HUDEP-2 (cell line): Measurements from ENCODE around the gene AQP7.
"Not testable (repeated sequence)": the region's sequence is repeated elsewhere in the genome, so short reads cannot be mapped to it uniquely, and the experiment has no call there.

Source experiments
- DNase-seq, 76 experiments: peaks; one replicate each; lab custom pipeline; 2025; ENCODE audit not compliant: unreplicated experiment in 76 of 76; lab: John Stamatoyannopoulos, UW

Gene AQP7

DNA sequence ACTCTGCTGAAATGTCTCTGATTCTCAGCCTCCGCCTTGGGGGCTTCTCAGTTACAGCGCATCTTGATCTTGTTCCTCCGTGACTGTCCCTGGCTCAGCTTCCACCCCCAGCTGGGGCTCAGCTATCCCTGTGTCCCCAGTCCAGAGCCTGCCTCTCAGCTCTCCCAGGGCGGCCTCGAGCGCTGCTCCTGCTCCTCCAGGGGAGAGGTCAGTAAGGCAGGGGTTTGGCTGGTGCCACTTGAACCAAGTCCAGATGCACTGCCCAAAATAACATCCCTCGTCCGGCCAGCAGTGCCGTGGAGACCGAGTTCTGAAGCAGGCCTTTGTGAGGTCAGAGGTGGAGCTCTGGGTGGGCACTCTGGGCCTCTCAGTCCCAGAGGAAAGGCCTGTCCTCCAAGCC, at the start of gene AQP7:
Gene AQP7, minus strand, starts transcription at position 198 of the 400 bp plus-strand sequence. CDS start 1,306 bp downstream, outside the sequence.
- not testable (repeated sequence) for DNase-seq

DNA sequence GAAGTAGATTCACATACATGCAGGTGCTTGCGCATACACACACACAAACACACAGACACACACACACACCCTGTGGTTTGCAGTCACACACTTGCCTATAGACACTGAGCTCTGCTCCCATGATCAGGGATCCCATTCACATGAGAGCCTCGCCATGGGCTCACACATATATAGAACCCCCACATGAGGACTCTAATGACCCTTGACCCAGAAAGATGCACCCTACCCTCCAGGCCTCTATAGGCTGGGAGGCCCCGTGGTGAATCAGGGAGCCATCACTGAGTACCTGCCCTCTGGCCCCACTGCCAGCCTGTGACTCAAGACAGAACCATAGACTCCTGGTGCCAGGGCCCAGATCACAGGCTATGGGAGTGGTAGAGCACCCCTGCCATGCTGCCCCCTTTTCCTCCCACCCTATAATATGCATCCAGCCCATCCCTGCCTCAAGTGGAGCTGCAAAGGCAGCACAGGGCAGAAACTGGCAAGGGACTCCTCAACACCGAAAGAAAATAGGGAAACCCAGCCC, 48.3 kb upstream of the AQP7 start:
- no peak for DNase-seq

DNA sequence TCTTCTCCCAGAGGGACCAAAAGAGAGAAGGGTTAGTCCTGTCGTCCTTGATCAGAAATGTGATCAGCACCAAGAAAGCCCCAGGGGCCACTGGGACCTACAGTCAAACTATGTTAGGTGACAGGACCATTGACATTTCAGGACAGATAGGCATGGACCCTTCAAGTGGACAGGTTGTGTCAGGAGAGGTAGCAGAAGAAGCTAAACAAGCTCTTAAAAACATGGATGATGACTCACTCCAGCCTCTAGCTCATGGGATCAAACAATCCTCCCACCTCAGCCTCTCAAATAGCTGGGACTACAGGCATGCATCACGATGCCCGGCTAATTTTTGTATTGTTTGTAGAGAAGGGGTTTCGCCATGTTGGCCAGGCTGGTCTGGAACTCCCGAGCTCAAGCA, 47.3 kb upstream of the AQP7 start:
- DNase-seq: no peak

DNA sequence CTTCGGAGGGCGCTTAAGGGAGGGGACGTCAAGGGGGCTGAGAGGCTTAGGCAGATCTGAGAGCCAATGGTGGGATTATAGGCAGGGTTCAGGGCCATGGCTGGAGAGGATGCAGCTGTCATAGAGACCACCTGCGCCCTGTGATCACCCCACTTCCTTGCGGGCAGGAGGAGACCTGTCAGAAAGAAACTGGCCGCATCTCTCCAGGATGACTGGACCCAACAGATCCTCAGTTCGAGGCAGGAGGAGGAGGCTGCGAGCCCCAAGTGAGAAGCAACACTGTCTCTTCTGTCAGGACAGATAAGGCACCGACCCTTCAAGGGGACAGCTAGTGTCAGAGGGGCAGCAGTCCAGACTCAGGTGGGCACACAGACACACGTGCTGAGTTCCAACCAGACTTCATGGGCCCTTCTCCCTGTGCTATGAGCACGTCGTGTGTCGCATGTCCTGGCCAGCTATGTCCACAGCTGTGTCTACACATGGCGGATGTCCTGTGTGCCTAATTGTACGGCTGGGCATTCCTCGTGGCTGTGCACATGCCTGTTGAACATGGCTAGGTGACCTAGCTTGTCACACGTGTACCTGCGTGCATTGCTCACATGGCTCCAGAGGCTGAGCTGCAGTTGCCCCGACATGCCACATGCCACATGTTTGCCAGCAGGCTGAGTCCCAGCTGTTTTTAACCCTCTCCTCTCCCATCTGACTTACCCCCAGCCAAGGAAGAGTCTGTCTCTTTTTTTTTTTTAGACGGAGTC, 45.6 kb upstream of the AQP7 start:
- DNase-seq: no peak

DNA sequence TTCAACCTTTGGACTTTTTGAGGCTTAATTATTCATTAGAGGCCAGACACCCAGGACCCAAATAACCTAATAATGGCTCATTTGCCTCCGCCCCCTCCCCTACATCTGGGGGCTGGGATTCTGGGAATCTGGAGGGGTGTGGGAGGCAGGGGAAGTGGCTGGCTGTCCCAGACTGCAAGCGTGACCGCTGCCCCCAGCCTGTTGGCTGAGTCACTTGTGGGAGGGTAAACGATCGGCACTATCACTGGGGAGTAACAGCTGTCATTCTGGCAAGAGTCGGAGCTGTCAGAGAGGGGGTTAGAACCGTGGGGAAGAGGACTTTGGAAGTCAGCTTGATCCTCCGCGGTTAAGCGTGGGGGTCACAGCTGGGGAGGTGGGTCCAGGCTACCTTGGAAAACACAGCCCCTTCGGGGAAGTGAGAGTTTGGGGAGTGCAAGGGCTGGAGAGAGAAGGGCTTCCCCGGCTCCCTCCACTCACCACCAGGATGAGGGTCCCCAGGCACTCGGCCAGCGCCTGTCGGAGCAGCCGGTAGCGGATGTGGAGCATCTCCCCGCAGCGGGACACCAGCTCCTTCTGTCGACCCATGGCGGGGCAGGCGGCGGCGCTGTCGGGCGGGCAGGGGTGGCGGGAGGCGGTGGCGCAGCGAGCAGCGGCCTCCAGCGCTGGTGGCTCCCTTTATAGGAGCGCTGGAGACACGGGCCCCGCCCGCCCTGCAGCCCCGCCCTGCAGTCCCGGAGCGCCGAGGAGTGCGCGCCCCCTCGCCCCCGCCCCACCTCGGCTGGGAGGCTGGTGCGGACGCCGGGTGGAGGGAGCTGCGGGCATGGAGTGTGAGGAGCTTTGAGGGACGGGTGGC, 44.8 kb upstream of the AQP7 start, which contains the start of gene AQP3:
Gene AQP3, minus strand, starts transcription at position 648 of the 853 bp plus-strand sequence. Its CDS starts 63 bp downstream, at position 585.
- DNase-seq: peak in 73 of 76 experiments; percentile 21 to 84 (median 65)

DNA sequence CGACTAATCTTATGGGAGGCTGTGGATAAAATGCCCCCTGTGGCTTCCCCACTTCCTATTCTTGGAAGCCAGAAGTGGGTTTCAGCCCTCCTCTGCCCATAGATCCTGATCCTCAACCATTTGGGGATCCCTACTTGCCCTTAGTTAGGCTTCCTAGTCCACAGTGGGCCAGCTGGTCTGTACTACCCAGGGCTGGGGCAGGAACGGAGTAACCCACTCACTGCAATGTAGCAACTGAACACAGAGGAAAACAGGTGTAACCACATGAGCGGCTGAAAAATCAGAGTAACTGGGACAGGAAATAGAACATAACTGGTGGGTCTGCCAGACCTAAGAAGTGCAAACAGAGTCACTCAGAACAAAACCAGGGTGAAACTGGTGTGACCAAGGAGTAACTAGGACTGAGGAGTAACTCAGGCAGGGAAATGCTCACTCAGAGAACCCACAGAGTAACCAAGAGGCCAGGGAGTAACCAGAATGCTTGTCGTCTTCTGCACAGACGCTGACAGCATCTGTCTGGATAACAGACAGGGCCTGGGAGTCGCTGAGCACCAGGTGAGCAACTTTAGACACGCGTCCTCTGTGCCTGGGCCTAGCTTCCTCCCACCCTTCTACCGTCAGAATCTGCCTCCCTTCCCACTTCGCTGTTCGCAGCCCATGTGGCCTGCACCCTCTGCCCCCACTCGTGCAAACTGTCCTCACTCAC, 44.0 kb upstream of the AQP7 start:
- peak in 35 of 76 experiments; percentile 12 to 75 (median 48) for DNase-seq

GRCh38 chr9:33445389-33446239, 43.2 kb upstream of the AQP7 start:
- peak in 49 of 76 experiments; percentile 8 to 62 (median 40) for DNase-seq

GRCh38 chr9:33443464-33444154, 41.2 kb upstream of the AQP7 start:
- DNase-seq: peak in 2 of 76 experiments; percentile 10 to 16

DNA sequence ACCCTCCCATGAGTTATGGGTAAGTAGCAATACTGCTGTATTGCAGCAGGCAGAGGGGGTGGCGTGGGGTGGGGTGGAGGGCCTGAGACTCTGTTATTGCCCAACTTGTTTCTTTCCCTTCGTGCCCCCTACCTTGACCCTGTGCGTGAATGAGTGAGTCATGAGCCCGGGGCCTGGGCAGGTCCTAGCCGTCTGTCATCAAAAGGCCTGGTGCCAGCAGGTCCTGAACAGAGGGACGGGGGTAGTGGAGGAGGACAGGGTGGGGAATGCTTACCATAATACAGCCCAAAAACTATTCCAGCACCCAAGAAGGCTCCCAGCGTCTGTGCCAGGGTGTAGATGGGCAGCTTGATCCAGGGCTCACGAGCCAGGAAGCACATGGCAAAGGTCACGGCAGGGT, 40.7 kb upstream of the AQP7 start:
- no peak for DNase-seq

- DNase-seq: no peak
Observed at GRCh38 chr9:33442125-33442524, 39.8 kb upstream of the AQP7 start.

GRCh38 chr9:33440609-33441008, 38.2 kb upstream of the AQP7 start:
- DNase-seq: no peak

DNA sequence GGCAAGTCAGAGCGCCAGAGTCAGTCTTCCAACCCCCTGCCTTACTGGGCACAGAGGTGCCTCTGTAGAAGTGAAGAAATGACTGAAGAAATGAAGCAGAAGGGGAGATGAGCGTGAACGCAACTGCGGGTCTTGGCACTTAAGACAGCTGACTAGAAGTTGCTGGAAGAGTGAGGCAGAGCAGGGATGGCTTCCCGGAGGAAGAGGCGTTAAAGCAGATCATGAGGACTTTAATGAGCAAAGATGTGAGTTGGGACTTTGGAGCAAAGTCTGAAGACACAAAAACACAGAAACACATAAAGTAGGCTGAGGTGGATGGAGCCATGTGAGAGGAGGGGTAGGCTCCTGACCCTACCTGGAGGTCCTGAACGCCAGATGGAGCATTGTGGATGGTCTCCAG, 37.8 kb upstream of the AQP7 start:
- DNase-seq: no peak

DNA sequence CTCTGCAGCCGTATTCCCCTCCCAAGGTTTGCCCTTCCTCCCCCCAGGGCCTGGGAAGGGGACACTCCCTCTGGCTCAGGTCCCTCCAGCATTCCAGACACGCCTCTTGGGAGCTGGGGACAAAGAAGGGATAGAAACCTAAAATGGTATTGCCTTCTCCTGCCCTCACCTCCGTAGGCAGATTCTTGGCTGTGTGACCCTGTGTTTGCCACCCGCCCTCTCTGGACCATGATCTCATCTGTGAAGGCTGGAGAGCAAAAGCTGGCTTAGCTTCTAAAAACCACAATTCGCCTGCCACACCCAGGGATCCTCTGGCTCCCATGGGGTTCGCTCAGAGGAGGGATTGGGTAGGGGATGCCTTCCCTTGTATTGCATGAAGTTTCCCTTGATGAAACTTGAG, 37.4 kb upstream of the AQP7 start:
- DNase-seq: peak in 1 of 76 experiments; percentile 17

GRCh38 chr9:33438926-33439680, 36.7 kb upstream of the AQP7 start:
- DNase-seq: no peak

DNA sequence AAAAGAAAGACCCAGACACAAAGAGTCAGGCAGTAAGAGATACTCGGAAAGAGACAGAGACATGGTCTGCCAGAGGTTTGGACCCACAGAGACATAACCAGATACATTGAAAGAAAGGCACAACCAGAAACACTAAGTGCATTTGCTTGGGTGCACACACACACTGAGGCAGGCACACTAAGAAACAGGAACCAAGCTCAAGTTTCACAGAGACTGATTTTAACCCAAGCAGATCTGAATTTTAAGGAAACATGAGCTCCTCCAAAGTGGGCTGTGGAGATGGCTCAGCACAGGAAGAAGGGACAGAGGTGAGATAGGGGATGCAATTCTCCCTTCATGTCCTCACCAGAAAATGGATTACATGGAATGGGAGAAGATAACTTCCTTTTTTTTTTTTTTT, 35.5 kb upstream of the AQP7 start:
- no peak for DNase-seq

DNA sequence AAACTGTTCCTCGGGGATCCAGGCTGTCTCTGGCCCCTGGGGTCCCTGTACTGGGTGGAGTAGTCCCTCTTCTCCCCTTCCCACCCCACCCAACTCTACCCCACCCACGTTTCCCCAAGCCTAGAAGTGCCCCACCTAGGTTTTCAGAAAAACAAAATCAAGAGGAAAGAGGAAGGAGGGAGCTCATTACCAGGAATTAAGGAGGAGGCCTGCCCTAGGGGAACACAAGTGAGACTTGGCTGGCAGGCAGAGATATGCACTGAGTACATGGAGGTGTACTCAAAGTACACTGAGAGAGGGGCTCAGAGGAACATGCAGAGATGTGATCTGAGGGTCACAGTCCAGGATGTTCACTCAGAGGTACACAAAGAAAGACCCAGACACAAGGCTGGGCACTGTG, 34.8 kb upstream of the AQP7 start:
- peak in 20 of 76 experiments; percentile 6 to 71 (median 24) for DNase-seq

- DNase-seq: no peak
Observed at GRCh38 chr9:33436445-33436844, 34.1 kb upstream of the AQP7 start.

- no peak for DNase-seq
Observed at GRCh38 chr9:33435821-33436277, 33.5 kb upstream of the AQP7 start.
